T47D (cell line): ENCODE results near the gene SMIM24.

Experiments used
- DNase-seq, 2 experiments: peaks; one replicate each; pipeline versions ENCODE4 v3.0.0 to v3.0.0-alpha.2; 2011 to 2012; ENCODE audit warnings: low read depth in 1 of 2, low spot score in 1 of 2
- JUND ChIP-seq: IDR thresholded peaks from 2 replicates; pipeline ENCODE4 v1.6.1; 2012; ENCODE audit warnings: low read depth
- in situ Hi-C: cut with HindIII; loops from 2 replicates; pipeline ENCODE4 v1.10.0; 2016; ENCODE audit warnings: low sequenced_read_pairs, low pct_unique_long_range_greater_than_20kb

Gene SMIM24

DNA sequence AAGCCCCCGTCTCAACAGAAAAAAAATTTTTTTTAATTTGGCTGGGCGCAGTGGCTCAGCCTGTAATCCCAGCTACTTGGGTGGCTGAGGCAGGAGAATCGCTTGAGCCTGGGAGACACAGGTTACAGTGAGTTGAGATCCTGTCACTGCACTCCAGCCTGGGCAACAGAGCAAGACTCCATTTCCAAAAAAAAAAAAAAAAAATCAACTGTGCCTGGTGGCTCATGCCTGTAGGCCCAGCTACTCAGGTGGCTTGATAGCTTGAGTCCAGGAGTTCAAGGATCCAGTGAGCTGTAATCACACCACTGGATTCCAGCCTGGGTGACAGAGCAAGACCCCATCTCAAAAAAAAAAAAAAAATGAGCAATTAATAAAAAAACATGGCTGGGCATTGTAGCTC is 21.5 kb upstream of the SMIM24 start:
- no peak for TF ChIP-seq JUND
- DNase-seq = no peak
- in situ Hi-C loops = no loop called here

- peak; percentile 57; the same call in 1 of the 2 replicates for TF ChIP-seq JUND
- in situ Hi-C loops = no loop called here
- peak; percentile 93 to 96 for DNase-seq
Measured at GRCh38 chr19:3500429-3501101, 20.2 kb upstream of the SMIM24 start, which contains the start of gene DOHH. TSS of gene DOHH (minus strand) at chr19:3500674. CDS start at chr19:3496814, 3,860 bp downstream.

DNA sequence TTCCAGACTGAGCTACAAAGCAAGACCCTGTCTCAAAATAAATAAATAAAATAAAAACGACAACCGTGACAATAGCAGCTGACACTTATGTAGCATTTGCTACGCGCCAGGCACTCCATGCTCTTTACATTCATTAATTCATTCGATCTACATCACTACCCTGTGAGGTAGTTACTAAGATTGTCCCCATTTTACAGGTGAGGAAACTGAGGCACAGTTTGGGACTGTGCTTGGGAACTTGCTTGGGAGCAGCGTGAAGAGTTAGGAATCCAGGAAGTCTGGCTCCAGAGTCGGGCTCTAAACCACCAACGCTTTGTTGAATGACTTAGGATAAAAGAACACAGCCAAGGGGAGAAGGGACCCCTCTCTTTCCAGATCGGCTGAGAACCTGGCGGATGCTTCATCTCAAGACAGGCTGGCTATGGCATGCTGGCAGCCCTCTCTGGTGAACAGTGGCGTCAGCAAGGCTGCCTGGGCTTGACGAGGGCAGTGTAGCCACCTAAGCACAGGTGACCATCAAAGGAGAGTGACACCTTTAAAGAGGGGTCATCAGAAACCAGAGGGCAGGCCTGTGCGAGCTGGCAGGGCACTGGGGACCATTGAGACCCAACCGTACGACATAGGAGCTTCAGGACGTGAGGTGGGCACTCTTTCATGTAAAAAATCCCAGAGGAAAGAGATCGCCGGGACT is 19.6 kb upstream of the SMIM24 start:
- no peak for TF ChIP-seq JUND
- in situ Hi-C loops = no loop called here
- no peak for DNase-seq

DNA sequence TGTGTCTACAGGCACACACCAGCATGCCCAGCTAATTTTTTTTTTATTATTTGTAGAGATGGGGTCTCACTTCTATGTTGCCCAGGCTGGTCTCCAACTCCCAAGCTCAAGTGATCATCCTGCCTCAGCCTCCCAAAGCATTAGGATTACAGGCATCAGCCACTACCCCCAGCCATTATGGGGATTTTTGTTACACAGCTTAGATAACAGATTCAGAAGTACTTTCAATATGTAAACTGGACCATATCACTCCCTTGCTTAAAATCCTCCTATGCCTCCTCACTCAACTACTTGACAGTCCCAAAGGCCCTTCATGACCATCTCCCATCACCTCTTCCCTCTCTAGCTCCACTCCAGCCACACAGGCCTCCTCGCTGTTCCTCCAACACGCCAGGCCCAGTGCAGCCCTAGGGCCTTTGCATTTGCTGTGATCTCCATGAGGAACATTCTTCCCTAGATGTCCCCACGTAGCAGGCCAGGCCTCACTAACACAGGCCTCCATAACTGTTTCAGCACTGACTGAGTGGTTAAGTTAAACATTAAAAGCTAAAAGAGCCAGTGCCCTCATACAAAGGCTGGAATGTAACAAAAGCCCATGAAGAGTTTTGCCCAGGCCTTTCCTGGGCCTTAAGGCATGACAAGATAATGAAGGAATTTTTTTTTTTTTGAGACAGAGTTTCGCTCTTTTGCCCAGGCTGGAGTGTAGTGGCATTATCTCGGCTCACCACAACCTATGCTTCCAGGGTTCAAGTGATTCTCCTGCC is 17.6 kb upstream of the SMIM24 start:
- TF ChIP-seq JUND = no peak
- in situ Hi-C loops = no loop called here
- no peak for DNase-seq

DNA sequence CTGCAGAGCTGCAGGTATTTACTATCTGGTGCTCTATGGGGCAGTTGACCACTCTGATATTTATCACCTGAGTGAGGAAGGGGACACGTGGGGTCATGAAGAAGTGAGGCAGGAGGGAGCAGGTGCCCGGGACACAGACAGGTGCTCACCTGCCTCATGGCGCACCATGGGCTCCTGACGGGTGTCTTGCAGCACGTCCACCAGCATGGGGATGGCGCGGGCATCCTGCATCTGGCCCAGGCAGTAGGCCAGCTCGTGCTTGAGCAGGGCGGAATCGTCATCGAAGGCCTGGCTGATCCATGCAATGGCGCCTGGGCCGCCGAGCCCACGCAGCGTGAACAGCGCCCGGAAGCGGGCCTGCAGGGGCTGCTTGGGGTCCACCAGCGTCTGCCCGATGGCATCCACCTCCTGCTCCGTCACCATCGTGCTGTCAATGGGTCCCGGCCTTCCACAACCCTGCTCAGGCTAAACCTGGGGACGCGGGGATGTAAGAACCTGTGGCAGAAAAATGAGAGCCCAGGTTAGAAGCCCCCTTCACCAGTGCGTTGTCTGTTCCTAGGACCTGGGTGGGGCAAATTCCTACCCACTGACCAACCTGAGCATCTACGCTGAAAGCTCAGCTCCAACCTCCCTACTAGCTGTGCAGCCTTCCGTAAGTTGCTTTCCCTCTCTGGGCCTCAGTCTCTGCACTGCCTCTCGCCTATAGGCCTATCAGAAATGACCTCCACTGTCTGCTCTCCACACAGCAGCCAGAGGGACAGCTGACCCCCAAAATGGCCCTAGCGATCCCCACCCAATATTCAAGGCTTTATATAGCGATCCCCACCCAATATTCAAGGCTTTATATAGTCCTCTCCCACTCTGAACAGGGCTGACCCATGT is 16.3 kb upstream of the SMIM24 start:
- DNase-seq = no peak
- in situ Hi-C loops = no loop called here
- no peak for TF ChIP-seq JUND

DNA sequence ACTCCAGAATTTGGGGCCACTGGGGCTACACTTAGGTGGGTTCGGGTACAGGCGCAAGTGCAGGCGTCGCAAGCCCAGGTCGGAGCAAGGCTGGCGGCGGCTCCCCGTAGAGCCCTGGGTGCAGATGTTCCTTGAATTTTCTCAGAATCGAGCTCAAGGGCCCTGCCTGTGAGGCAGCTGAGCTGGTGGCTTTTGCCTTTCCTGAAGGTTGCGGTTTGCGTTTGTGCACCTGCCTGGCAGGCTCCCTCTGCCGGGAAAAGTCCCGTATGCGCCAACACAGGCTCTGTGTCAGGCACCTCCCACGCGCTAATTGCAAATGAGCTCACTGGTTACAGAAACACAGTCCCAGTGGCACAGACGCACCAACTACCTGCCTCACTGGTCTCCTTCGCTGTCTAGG is 14.2 kb upstream of the SMIM24 start:
- no peak for TF ChIP-seq JUND

GRCh38 chr19:3494051-3494450 is 13.7 kb upstream of the SMIM24 start:
- DNase-seq = peak in 1 of 2 experiments; percentile 67
- in situ Hi-C loops = no loop called here
- TF ChIP-seq JUND = no peak

More for the DNA sequence above, 14.2 kb upstream of the SMIM24 start:
- DNase-seq = no peak
- in situ Hi-C loops = no loop called here

GRCh38 chr19:3493651-3494050 is 13.3 kb upstream of the SMIM24 start:
- no peak for TF ChIP-seq JUND
- in situ Hi-C loops = no loop called here
- no peak for DNase-seq

GRCh38 chr19:3492919-3493318 is 12.6 kb upstream of the SMIM24 start:
- in situ Hi-C loops = no loop called here
- no peak for DNase-seq
- no peak for TF ChIP-seq JUND

- no peak for TF ChIP-seq JUND
- in situ Hi-C loops = no loop called here
- no peak for DNase-seq
Measured at GRCh38 chr19:3492131-3492839, 12.0 kb upstream of the SMIM24 start.

DNA sequence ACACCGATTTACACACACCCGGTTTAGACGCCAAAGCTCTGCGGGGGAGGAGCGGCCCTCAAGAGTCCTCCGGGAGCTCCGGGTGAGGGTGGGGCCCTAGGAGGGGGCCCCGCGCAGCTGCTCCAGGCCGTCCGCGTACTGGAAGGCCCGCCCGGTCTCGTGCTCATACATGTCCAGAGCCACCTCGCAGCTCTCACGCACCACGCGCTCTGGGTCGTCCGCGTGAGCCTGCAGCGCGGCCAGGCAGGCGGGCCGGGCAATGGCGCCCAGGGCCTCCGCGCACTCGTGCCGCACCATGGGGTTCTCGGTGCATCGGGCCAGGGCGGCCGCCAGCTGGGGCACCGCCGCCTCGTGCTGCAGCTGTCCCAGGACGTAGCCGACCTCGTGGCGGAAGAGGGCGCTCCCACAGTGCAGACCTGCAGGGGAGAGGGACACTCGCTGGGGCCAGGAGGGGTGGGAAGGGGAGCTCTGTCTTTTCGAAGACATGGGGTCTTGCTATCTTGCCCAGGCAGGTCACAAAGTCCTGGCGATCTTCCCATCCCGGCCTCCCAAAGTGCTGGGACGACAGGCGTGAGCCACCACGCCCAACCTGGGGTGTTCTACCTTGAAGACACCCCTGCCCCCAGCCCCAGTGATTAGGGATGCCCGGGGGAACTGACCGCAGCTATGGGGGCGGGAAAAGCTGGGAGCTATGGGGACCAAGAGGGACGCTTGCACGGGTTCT is 11.2 kb upstream of the SMIM24 start:
- TF ChIP-seq JUND = no peak
- in situ Hi-C loops = no loop called here
- DNase-seq = no peak
